HCT116 (cell line): ENCODE data around the gene KIF5C. TPM values are rescaled to one million over a fixed set of nuclear protein-coding genes. Genes with fewer than 3 reads are reported as not detected.

Experiments used
- ATAC-seq: fragments of 200-7000 bp; cut with Tn5 transposase; 2 replicates; pipeline ENCODE4 v1.9.1; 2020; ENCODE audit warnings: mild to moderate bottlenecking, moderate library complexity
- BruUV-seq: library from RNA; stranded (reverse); fragments of 400-500 nt; replicated peaks from 2 replicates; lab custom pipeline; 2021; lab: Mats Ljungman, UMichigan
- CTCF ChIA-PET: fragments of 300-600 bp; sonication (Branson Sonifier 250); formaldehyde crosslinking; loops from one replicate; lab custom pipeline; 2021; ENCODE audit warnings: antibody characterized with exemption; lab: Charles Lee
- POLR2A ChIA-PET: fragments of 300-600, 350-600 bp; sonication (Branson Sonifier 250); formaldehyde crosslinking; loops from one replicate; lab custom pipeline; 2021; ENCODE audit warnings: antibody characterized with exemption; lab: Charles Lee
- RAD21 ChIA-PET, 2 experiments: fragments of 300-600 bp; sonication (Branson Sonifier 250); formaldehyde crosslinking; loops; one replicate each; lab custom pipeline; 2023; ENCODE audit warnings: low total read pairs in 2 of 2; ENCODE audit not compliant: uncharacterized antibody in 2 of 2, unreplicated experiment in 2 of 2, low non-redundant PET in 1 of 2; lab: Charles Lee
- DNase-seq: peaks from one replicate; pipeline ENCODE4 v3.0.0-alpha.2; 2010; ENCODE audit warnings: low read depth, low spot score
- H2AFZ ChIP-seq: fragments of 200-600 bp; shearing (Covaris generic), sonication (generic); 2 replicates; pipeline ENCODE4 v1.6.1; 2017; ENCODE audit warnings: low read depth, mixed run types, mixed read lengths, antibody characterized with exemption, low read length; ENCODE audit not compliant: poor library complexity, severe bottlenecking
- H3K27ac ChIP-seq: 2 replicates; pipeline ENCODE4 v1.5.1; 2012; ENCODE audit warnings: low read depth, low read length
- H3K27me3 ChIP-seq: fragments of 200-600 bp; sonication (generic); 2 replicates; pipeline ENCODE4 v1.6.1; 2016; ENCODE audit warnings: mixed run types, low read length, mixed read lengths; ENCODE audit not compliant: insufficient read depth
- H3K36me3 ChIP-seq, 2 experiments: fragments of 200-500 bp in 1 of 2; fragments of 200-600 bp in 1 of 2; sonication (Bioruptor generic) in 1 of 2; sonication (generic) in 1 of 2; 2 replicates each; pipeline versions ENCODE4 v1.5.1 to v1.6.1; 2014 to 2016; ENCODE audit warnings: low read length in 2 of 2, inconsistent platforms in 1 of 2, mixed read lengths in 1 of 2, mixed run types in 1 of 2; ENCODE audit not compliant: insufficient read depth in 2 of 2, control insufficient read depth in 1 of 2
- H3K4me1 ChIP-seq, 2 experiments: fragments of 200-600 bp in 1 of 2; sonication (generic) in 1 of 2; 2 replicates each; pipeline versions ENCODE4 v1.5.1 to v1.6.1; 2012 to 2017; ENCODE audit warnings: low read length in 2 of 2, inconsistent platforms in 1 of 2, mild to moderate bottlenecking in 1 of 2, mixed read lengths in 1 of 2, mixed run types in 1 of 2, moderate library complexity in 1 of 2; ENCODE audit not compliant: insufficient read depth in 2 of 2, control insufficient read depth in 1 of 2
- H3K4me2 ChIP-seq: fragments of 200-600 bp; sonication (generic); 2 replicates; pipeline ENCODE4 v1.6.1; 2017; ENCODE audit warnings: mixed run types, low read length, mixed read lengths
- H3K4me3 ChIP-seq, 2 experiments: fragments of 200-600 bp in 1 of 2; sonication (generic) in 1 of 2; replicated peaks in 1 of 2; 2 replicates each; pipeline ENCODE4 v1.5.1; 2011 to 2016; ENCODE audit warnings: low read length in 2 of 2, control low read depth in 1 of 2, low read depth in 1 of 2, mild to moderate bottlenecking in 1 of 2, mixed read lengths in 1 of 2, mixed run types in 1 of 2
- H3K79me2 ChIP-seq: fragments of 200-600 bp; sonication (generic); 2 replicates; pipeline ENCODE4 v1.6.1; 2017; ENCODE audit warnings: mild to moderate bottlenecking, mixed run types, low read length, moderate library complexity, mixed read lengths; ENCODE audit not compliant: insufficient read depth
- H3K9ac ChIP-seq: fragments of 200-600 bp; sonication (generic); 2 replicates; pipeline ENCODE4 v1.6.1; 2016; ENCODE audit warnings: low read length, mixed read lengths
- H3K9me2 ChIP-seq: fragments of 200-600 bp; sonication (generic), shearing (Covaris generic); 2 replicates; pipeline ENCODE4 v1.6.1; 2017; ENCODE audit warnings: mixed run types, mild to moderate bottlenecking, moderate library complexity; ENCODE audit not compliant: insufficient read depth
- H3K9me3 ChIP-seq, 2 experiments: fragments of 200-500 bp in 1 of 2; fragments of 200-600 bp in 1 of 2; sonication (Bioruptor generic) in 1 of 2; sonication (generic) in 1 of 2; 2 replicates each; pipeline ENCODE4 v1.6.1; 2014 to 2017; ENCODE audit warnings: low read length in 2 of 2, mixed read lengths in 2 of 2, inconsistent platforms in 1 of 2, low read depth in 1 of 2, mild to moderate bottlenecking in 1 of 2, mixed run types in 1 of 2, moderate library complexity in 1 of 2; ENCODE audit not compliant: control insufficient read depth in 1 of 2, insufficient read depth in 1 of 2
- H4K20me1 ChIP-seq: fragments of 200-600 bp; sonication (generic), shearing (Covaris generic); 2 replicates; pipeline ENCODE4 v1.6.1; 2017; ENCODE audit warnings: mixed run types, mild to moderate bottlenecking, moderate library complexity; ENCODE audit not compliant: insufficient read depth
- ATF3 ChIP-seq: IDR thresholded peaks from 2 replicates; pipeline ENCODE4 v1.6.1; 2012
- CEBPB ChIP-seq: IDR thresholded peaks from 2 replicates; pipeline ENCODE4 v1.6.1; 2012; ENCODE audit warnings: low read depth
- EZH2 ChIP-seq: fragments of 200-600 bp; sonication (generic); IDR thresholded peaks from 2 replicates; pipeline ENCODE4 v1.6.1; 2017; ENCODE audit warnings: antibody characterized with exemption, mixed run types
- FOSL1 ChIP-seq: IDR thresholded peaks from 2 replicates; pipeline ENCODE4 v1.6.1; 2012; ENCODE audit warnings: low read depth
- JUND ChIP-seq: IDR thresholded peaks from 2 replicates; pipeline ENCODE4 v1.6.1; 2012
- POLR2AphosphoS5 ChIP-seq: IDR thresholded peaks from 2 replicates; pipeline ENCODE4 v1.6.1; 2011; ENCODE audit warnings: mild to moderate bottlenecking, low read depth, low read length, moderate library complexity
- RAD21 ChIP-seq: IDR thresholded peaks from 2 replicates; pipeline ENCODE4 v1.6.1; 2012; ENCODE audit warnings: low read depth, mild to moderate bottlenecking
- SIN3A ChIP-seq: IDR thresholded peaks from 2 replicates; pipeline ENCODE4 v1.6.1; 2012; ENCODE audit warnings: low read depth
- SRF ChIP-seq: IDR thresholded peaks from 2 replicates; pipeline ENCODE4 v1.6.1; 2012; ENCODE audit warnings: low read depth
- TCF7L2 ChIP-seq: IDR thresholded peaks from 2 replicates; pipeline ENCODE4 v1.7.0; 2011; ENCODE audit warnings: borderline replicate concordance, inconsistent platforms; ENCODE audit not compliant: insufficient read depth, insufficient read length; ENCODE audit errors: extremely low read depth
- ZBTB33 ChIP-seq: IDR thresholded peaks from 2 replicates; pipeline ENCODE4 v1.6.1; 2011; ENCODE audit warnings: mild to moderate bottlenecking, low read length, moderate library complexity; ENCODE audit not compliant: insufficient replicate concordance; ENCODE audit errors: extremely low read depth
- ZFX ChIP-seq: fragments of 450-650 bp; IDR thresholded peaks from 2 replicates; pipeline ENCODE4 v1.6.1; 2017
- ZNF274 ChIP-seq: fragments of 200-500 bp; sonication (Bioruptor generic); IDR thresholded peaks from 2 replicates; pipeline ENCODE4 v1.6.1; 2014; ENCODE audit warnings: mild to moderate bottlenecking, low read depth, low read length, inconsistent platforms
- intact Hi-C: fragments of 100-400 bp; cut with micrococcal nuclease; formaldehyde crosslinking; loops from 2 replicates; pipeline ENCODE4 v1.10.0; 2022
- total RNA-seq: library from RNA; stranded (reverse); gene quantifications from one replicate; pipeline ENCODE4 v1.2.1, GENCODE V29; 2021; ENCODE audit not compliant: unreplicated experiment

Gene KIF5C
- total RNA-seq, 1 experiment from 2014 or later, result 6.5 TPM

- H3K27ac ChIP-seq, result no peak overlapping the region
- no peak overlapping the region for H3K4me2 ChIP-seq
- no TSS peak for BruUV-seq
- TF ChIP-seq JUND, result no peak
- TF ChIP-seq RAD21, result no peak
- TF ChIP-seq ZBTB33, result no peak
- TF ChIP-seq FOSL1, result no peak
- no peak for TF ChIP-seq EZH2
- TF ChIP-seq CEBPB, result no peak
- TF ChIP-seq POLR2AphosphoS5, result no peak
- no peaks in the 10 kb centered on the region for H4K20me1 ChIP-seq
- no peaks in the 10 kb centered on the region for H3K36me3 ChIP-seq
- DNase-seq (no peak), ATAC-seq (no peak)
- no peak overlapping the region for H3K9ac ChIP-seq
- H3K9me2 ChIP-seq, result no peaks in the 10 kb centered on the region
- no peaks in the 10 kb centered on the region for H3K4me1 ChIP-seq
- POLR2A ChIA-PET, result no interaction called here
- H2AFZ ChIP-seq, result no peak overlapping the region
- intact Hi-C loops, result no loop called here
- no peaks in the 10 kb centered on the region for H3K27me3 ChIP-seq
- RAD21 ChIA-PET, result interaction anchor here in 1 of 2 experiments (0.7 kb wide), 1 partner anchor 466 kb away, joined by 4 read pairs; no protein-coding TSS in a partner anchor
- CTCF ChIA-PET, result no interaction called here
- no peak overlapping the region for H3K4me3 ChIP-seq
- H3K9me3 ChIP-seq, result no peaks in the 10 kb centered on the region
- no peaks in the 10 kb centered on the region for H3K79me2 ChIP-seq
These were observed 146.7 kb downstream of the KIF5C start for GRCh38 chr2:149021761-149022160.

GRCh38 chr2:149023091-149023490 lies 148.1 kb downstream of the KIF5C start:
- H3K9me2 ChIP-seq, result no peaks in the 10 kb centered on the region
- H3K9me3 ChIP-seq, result no peaks in the 10 kb centered on the region
- H3K4me2 ChIP-seq, result no peak overlapping the region
- H4K20me1 ChIP-seq, result no peaks in the 10 kb centered on the region
- no peak for TF ChIP-seq ZNF274
- TF ChIP-seq FOSL1, result no peak
- TF ChIP-seq ATF3, result no peak
- no peak for TF ChIP-seq CEBPB
- TF ChIP-seq SIN3A, result no peak
- TF ChIP-seq ZFX, result no peak
- no peak for TF ChIP-seq TCF7L2
- no peak for TF ChIP-seq ZBTB33
- TF ChIP-seq POLR2AphosphoS5, result no peak
- TF ChIP-seq JUND, result no peak
- no peak for TF ChIP-seq RAD21
- no peak for TF ChIP-seq SRF
- RAD21 ChIA-PET, result no interaction called here
- 0 out of 2 replicates have a peak, but pooled peaks cover 10% of the 10 kb centered on the region for H3K27me3 ChIP-seq
- CTCF ChIA-PET, result no interaction called here
- intact Hi-C loops, result no loop called here
- H3K36me3 ChIP-seq, result no peaks in the 10 kb centered on the region
- no peak overlapping the region for H3K9ac ChIP-seq
- no TSS peak for BruUV-seq
- POLR2A ChIA-PET, result no interaction called here
- H3K4me1 ChIP-seq, result peaks cover 0 to 6% of the 10 kb centered on the region in 2 experiments; a peak in 1 of 4 replicates
- H3K79me2 ChIP-seq, result no peaks in the 10 kb centered on the region
- ATAC-seq, result no peak
- no peak for DNase-seq
- H2AFZ ChIP-seq, result no peak overlapping the region
- no peak overlapping the region for H3K4me3 ChIP-seq
- no peak overlapping the region for H3K27ac ChIP-seq
